GM20000 (cell line): ENCODE measurements around the gene CHRNB1.
A peak's percentile ranks its signal among the peaks of the same experiment; 100 is the strongest.
"Not testable (repeated sequence)": the region's sequence is repeated elsewhere in the genome, so short reads cannot be mapped to it uniquely, and the experiment has no call there.

Source experiments
- DNase-seq: peaks from one replicate; pipeline ENCODE4 v3.0.0; 2012; ENCODE audit warnings: low spot score
- TF ChIP-seq, protein P1 (sequence below): IDR thresholded peaks from 2 replicates; pipeline ENCODE4 v1.5.1; 2012; ENCODE audit warnings: mild to moderate bottlenecking, control low read depth; ENCODE audit errors: extremely low read depth, missing control alignments

The CHRNB1 gene

GRCh38 chr17:7479213-7480088 is 34.6 kb downstream of the CHRNB1 start, which contains the start of gene ZBTB4:
Gene ZBTB4, minus strand, starts transcription at chr17:7479631. Its CDS starts 12,830 bp downstream, at chr17:7466801.
- TF ChIP-seq, protein P1, sequence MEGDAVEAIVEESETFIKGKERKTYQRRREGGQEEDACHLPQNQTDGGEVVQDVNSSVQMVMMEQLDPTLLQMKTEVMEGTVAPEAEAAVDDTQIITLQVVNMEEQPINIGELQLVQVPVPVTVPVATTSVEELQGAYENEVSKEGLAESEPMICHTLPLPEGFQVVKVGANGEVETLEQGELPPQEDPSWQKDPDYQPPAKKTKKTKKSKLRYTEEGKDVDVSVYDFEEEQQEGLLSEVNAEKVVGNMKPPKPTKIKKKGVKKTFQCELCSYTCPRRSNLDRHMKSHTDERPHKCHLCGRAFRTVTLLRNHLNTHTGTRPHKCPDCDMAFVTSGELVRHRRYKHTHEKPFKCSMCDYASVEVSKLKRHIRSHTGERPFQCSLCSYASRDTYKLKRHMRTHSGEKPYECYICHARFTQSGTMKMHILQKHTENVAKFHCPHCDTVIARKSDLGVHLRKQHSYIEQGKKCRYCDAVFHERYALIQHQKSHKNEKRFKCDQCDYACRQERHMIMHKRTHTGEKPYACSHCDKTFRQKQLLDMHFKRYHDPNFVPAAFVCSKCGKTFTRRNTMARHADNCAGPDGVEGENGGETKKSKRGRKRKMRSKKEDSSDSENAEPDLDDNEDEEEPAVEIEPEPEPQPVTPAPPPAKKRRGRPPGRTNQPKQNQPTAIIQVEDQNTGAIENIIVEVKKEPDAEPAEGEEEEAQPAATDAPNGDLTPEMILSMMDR, result no peak
- peak; percentile 89 for DNase-seq

DNA sequence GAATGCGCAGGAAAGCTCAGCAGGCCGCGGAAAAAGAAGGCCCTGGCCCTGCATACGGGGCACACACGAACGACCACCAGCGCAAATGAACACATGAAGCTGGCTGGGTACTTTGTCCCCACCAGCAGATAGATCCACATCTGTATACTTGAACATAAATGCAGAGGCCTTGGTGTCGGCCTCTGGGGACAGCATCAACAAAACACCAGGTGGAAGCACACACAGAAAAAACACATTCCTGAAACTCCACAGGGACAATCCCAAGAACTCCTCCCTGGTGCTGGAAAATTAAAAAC is 35.2 kb downstream of the CHRNB1 start:
- no peak for DNase-seq
- TF ChIP-seq, protein P1, result no peak

GRCh38 chr17:7481275-7481674 is 36.4 kb downstream of the CHRNB1 start, which contains the start of gene SLC35G6:
Gene SLC35G6, plus strand, starts transcription at chr17:7481446. Its CDS starts 71 bp downstream, at chr17:7481517.
- DNase-seq, result not testable (repeated sequence)

GRCh38 chr17:7481842-7482741 is 37.2 kb downstream of the CHRNB1 start:
- not testable (repeated sequence) for DNase-seq

GRCh38 chr17:7482742-7483088 is 37.9 kb downstream of the CHRNB1 start:
- not testable (repeated sequence) for DNase-seq

- TF ChIP-seq, protein P1, result no peak
- peak; percentile 93 for DNase-seq
These were observed 38.6 kb downstream of the CHRNB1 start for GRCh38 chr17:7483255-7484066.

GRCh38 chr17:7484067-7484918 is 39.4 kb downstream of the CHRNB1 start, which contains the start of gene POLR2A:
Gene POLR2A, plus strand, starts transcription at chr17:7484366.
- peak; percentile 96 for DNase-seq

GRCh38 chr17:7484919-7485377 is 40.1 kb downstream of the CHRNB1 start:
- DNase-seq, result no peak

More at GRCh38 chr17:7484067-7484918, 39.4 kb downstream of the CHRNB1 start, which contains the start of gene POLR2A:
- TF ChIP-seq, protein P1, result no peak

More at GRCh38 chr17:7484919-7485377, 40.1 kb downstream of the CHRNB1 start:
- TF ChIP-seq, protein P1, result no peak
